ENCODE data around the gene GTF2IRD1. TPM values are rescaled to one million over a fixed set of nuclear protein-coding genes. Genes with fewer than 3 reads are reported as not detected.
A peak's percentile ranks its signal among the peaks of the same experiment; 100 is the strongest.

Gene GTF2IRD1
- total and polyA plus RNA-seq, 2 experiments from 2014 or later, result 28.7 to 37.1 TPM

GRCh38 chr7:74462707-74463100, 9.0 kb downstream of the GTF2IRD1 start:
- Histone ChIP-seq H3F3A (replicated peaks; ENCODE audit: low read depth) (no peaks in the 10 kb centered on the region), H4K20me1 (replicated peaks; ENCODE audit: insufficient read depth) (peaks cover 14% of the 10 kb centered on the region), H3K27me3 (ENCODE audit: insufficient read depth) (no peaks in the 10 kb centered on the region), H2AFZ (no peak overlapping the region), H3K9me2 (ENCODE audit: insufficient read depth) (no peaks in the 10 kb centered on the region), H3K36me3 (ENCODE audit: insufficient read depth) (no peaks in the 10 kb centered on the region), H3K27ac (ENCODE audit: low read depth) (no peak overlapping the region; the same call in 1 of the 2 replicates), H3K79me2 (replicated peaks; ENCODE audit: insufficient read depth) (peaks cover 92% of the 10 kb centered on the region), H3K4me2 (no peak overlapping the region), H3K4me3 (no peak overlapping the region), H3K4me1 (ENCODE audit: insufficient read depth) (no peaks in the 10 kb centered on the region)
- H3K4me3 Mint-ChIP-seq, result no peak overlapping the region
- ATAC-seq, result peak; percentile 14; the same call in 2 of the 3 replicates
- no peak for DNase-seq (ENCODE audit: low spot score)
- no peaks in the 10 kb centered on the region; the same call in 2 of the 3 replicates for H3K36me3 Mint-ChIP-seq (ENCODE audit: low read depth)
- H3K4me1 Mint-ChIP-seq, result peaks cover 14% of the 10 kb centered on the region
- TF ChIP-seq JUNB (IDR thresholded peaks at IDR 0.05; ENCODE audit: unreplicated experiment) (no peak), CTCF (conservative IDR thresholded peaks at IDR 0.05; ENCODE audit: low read depth in 2 of 2) (no peak), NANOG (IDR thresholded peaks at IDR 0.05; ENCODE audit: borderline replicate concordance) (no peak), STAT1 (IDR thresholded peaks at IDR 0.05; ENCODE audit: unreplicated experiment) (no peak), ZNF114 (CRISPR knock-in tag; IDR thresholded peaks at IDR 0.05) (no peak), POLR2AphosphoS5 (IDR thresholded peaks at IDR 0.05; ENCODE audit: low read depth) (no peak), CREB1 (CRISPR knock-in tag; IDR thresholded peaks at IDR 0.05; ENCODE audit: low read depth) (no peak), REST (IDR thresholded peaks at IDR 0.05; ENCODE audit: unreplicated experiment) (no peak), ZNF331 (CRISPR knock-in tag; IDR thresholded peaks at IDR 0.05; ENCODE audit: low read depth) (no peak)
- peak overlapping the region; percentile 68; the same call in 1 of the 2 replicates for H3K27ac Mint-ChIP-seq
- peaks cover 6% of the 10 kb centered on the region for H3K27me3 Mint-ChIP-seq (ENCODE audit: insufficient read depth, low read depth, poor library complexity)
- no peaks in the 10 kb centered on the region for H3K9me3 Mint-ChIP-seq
